ENCODE data around the gene PLEKHA7.

GRCh38 chr11:16763746-16764145 lies 250.5 kb downstream of the PLEKHA7 start:
- TF ChIP-seq, protein P1, sequence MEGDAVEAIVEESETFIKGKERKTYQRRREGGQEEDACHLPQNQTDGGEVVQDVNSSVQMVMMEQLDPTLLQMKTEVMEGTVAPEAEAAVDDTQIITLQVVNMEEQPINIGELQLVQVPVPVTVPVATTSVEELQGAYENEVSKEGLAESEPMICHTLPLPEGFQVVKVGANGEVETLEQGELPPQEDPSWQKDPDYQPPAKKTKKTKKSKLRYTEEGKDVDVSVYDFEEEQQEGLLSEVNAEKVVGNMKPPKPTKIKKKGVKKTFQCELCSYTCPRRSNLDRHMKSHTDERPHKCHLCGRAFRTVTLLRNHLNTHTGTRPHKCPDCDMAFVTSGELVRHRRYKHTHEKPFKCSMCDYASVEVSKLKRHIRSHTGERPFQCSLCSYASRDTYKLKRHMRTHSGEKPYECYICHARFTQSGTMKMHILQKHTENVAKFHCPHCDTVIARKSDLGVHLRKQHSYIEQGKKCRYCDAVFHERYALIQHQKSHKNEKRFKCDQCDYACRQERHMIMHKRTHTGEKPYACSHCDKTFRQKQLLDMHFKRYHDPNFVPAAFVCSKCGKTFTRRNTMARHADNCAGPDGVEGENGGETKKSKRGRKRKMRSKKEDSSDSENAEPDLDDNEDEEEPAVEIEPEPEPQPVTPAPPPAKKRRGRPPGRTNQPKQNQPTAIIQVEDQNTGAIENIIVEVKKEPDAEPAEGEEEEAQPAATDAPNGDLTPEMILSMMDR (conservative IDR thresholded peaks at IDR 0.05), result no peak
- no peak for TF ChIP-seq ZFX (IDR thresholded peaks at IDR 0.05)
